Measurements from ENCODE around the gene NCK1.

Gene NCK1

GRCh38 chr3:136909187-136909586, 47.2 kb downstream of the NCK1 start:
- peak in 1 of 3 experiments; percentile 20 for DNase-seq

DNA sequence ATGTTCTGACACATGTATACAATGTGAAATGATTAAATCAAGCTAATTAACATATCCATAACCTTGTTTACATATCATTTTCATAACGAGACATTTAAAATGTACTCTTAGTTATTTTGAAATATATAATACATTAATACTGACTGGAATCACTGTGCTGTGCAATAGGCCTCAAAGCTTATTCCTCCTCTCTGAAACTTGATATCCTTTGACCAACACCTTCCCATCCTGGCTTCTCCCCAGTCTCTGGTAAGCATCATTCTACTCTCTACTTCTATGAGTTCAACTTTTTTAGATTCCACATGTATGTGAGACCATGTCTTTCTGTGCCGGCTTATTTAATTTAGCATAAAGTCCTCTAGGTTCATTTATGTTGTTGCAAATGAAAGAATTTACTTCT, 48.7 kb downstream of the NCK1 start:
- no peak for DNase-seq

DNA sequence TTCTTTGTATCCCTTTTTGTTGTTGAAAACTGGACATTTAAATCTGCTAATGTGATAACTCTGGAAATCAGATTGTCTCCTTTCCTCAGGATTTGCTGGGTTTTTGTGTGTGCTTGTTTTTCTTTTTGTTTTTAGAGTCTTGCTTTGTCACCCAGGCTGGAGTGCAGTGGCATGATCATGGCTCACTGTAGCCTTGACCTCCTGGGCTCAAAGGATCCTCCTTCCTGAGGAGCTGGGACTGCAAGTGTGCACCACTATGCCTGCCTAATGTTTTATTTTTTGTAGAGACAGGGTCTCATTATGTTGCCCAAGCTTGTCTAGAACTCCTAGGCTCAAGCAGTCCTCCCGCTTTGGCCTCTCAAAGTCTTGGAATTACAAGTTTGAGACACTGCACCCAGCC, 51.2 kb downstream of the NCK1 start:
- no peak for DNase-seq

GRCh38 chr3:136914739-136915138, 52.7 kb downstream of the NCK1 start:
- no peak for DNase-seq

- DNase-seq: no peak
Measured at GRCh38 chr3:136916223-136916622, 54.2 kb downstream of the NCK1 start.

DNA sequence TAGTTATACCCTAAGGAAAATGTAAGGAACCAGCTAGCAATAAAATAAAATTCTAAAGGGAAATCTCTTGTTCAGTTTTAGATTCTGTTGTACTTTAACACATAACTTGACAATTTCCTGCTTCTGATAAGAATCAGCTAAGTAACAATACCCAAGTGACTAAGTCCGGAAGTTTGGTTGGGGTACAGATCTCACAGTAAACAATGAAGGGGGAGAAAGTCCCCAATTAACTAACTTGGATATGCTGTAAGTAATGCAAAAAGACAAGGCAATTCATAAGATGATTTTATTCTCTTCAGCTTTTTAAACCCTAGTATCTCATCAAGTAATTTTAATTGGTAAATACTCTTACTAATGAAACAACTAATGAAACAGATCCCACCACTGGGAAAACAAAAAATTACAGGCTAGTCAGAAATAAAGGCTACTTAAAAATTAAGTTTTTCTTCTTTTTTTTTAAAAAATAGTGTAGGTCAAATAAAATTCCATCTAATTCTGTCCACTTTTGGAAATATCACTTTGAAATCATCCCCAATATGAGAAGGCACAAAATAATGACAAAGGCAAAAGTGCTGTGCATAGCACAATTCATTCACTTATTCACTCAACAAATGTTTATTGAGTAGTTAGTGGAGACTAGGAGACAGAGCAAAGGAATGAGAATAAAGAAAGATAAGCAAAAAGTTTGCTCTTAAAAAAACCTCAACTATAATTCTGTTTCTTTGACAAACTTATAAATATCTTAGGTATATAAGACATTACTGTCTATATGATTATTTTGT, 58.0 kb downstream of the NCK1 start:
- DNase-seq: no peak

DNA sequence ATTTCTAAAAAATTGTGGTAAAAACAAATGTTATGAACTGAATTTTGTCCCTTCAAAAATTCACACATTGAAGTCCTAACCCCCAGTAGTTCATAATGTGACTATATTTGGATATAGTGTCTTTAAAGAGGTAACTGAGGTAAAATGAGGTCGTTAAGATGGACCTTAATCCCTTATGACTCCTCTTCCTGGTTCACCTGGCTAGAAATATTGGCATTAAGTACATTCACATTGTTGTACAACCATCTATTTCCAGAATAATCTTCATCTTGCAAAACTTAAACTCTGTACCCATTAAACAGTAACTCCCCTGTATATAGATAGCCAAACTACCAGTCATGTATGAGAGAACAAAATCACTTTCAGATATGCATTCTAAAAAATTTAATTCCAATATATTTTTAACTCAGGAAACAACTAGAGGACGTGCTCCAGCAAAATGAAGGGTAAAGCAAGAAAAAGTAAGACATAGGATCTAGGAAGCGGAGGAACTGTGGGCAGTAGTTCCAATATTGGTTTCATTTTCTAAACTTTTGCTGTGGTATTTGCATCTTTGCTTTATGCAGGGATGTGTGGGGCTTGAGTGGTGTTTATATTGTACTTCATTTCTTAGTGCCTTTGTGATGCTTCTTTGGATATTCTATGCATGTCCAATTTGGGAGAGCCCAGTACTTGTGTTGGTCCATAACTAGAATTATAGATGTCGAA, 59.0 kb downstream of the NCK1 start:
- no peak for DNase-seq

DNA sequence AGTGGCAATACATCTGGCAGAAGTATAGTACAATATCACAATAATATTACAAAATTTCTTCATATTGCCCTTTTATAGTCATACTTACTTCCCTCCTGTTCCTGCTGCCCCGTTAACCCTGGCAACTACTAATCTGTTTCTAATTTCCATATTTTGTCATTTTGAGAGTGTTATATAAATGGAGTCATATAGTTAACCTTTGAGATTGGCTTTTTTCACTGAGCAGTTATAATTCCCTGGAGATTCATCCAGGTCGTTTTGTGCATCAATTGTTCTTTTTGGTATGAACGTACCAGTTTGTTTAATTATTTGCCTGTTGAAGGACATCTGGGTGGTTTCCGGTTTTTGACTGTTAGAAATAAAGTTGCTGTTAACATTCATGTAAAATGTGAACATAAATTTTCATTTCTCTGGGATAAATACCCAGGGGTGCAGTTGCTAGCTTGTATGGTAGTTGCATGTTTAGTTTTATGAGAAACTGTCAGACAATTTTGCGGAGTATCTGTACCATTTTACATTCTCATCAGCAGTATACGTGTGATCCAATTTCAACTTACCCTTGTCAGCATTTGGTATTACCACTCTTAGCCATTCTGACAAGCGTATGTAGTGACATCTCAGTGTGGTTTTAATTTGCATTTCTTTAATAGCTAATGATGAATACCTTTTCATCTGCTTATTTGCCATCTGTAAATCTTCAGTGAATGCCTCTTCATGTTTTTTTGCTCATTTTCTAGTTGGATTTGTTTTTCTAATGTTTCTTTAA, 63.6 kb downstream of the NCK1 start:
- no peak for DNase-seq

GRCh38 chr3:136928240-136928639, 66.2 kb downstream of the NCK1 start:
- no peak for DNase-seq

- no peak for DNase-seq
Measured at GRCh38 chr3:136929977-136930670, 68.1 kb downstream of the NCK1 start.

DNA sequence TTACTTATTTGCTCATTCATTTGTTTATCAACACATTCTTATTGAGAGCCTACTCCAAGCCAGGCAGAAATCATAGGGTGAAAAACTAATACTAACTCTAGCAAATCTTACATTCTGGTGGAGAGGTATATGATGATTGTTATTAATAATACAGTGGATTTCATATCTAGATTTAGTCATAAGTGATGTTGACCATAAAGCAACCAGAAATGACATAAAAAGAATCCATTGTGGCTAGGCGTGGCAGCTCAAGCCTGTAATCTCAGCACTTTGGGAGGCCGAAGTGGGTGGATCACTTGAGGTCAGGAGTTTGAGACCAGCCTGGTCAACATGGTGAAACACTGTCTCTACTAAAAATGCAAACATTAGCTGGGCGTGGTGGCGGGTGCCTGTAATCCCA, 69.6 kb downstream of the NCK1 start:
- DNase-seq: no peak

GRCh38 chr3:136932523-136932922, 70.5 kb downstream of the NCK1 start:
- DNase-seq: no peak

DNA sequence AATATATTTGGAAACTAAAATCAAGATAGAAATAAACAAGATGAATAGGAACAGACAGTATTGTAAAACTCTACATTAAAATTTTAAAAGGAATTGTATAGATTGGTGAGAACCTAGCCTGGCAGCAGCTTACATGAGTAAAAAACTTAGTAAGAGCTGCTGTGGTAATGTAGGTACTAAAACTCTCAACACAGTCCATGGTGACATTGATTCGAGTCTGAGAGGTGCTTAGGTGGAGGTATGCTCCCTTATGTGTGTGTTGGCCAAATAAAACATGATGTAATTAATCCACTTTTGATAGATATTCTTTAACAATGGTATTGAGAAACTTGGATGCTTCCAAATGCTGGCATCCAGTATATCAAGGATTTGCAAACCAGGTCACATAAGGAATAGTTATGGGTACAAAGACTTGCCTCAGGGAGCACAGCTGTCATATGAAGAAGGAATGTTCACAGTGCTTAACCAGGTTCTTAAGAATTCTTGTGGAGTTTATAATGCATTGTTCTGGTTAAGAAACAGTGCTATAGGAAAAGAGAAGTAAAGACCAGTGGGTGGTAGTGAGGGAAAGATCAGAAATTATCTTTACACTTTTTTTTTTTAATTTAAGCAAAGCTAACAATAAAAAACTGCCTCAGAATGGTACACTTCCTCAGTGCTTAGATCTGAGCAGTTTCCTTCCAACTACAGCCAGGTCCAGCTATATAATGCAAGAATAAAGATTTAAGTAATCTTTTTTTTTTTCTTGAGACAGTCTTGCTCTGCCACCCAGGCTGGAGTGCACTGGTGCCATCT, 71.2 kb downstream of the NCK1 start:
- DNase-seq: no peak

DNA sequence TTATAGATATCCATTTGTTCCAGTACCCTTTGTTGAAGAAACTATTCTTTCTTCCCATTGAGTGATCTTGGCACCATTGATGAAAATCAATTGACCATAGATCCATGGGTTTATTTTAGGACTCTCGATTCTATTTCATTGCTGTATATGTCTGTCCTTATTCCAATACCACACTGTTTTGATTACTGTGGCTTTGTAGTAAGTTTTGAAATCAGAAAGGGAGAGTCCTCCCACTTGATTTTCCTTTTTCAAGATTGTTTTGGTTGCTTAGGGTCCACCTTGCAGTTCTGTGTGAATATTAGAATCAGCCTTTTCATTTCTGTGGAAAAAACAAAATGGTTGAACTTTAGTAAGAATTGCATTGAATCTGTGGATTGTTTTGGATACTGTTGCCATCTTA, 75.2 kb downstream of the NCK1 start:
- no peak for DNase-seq

DNA sequence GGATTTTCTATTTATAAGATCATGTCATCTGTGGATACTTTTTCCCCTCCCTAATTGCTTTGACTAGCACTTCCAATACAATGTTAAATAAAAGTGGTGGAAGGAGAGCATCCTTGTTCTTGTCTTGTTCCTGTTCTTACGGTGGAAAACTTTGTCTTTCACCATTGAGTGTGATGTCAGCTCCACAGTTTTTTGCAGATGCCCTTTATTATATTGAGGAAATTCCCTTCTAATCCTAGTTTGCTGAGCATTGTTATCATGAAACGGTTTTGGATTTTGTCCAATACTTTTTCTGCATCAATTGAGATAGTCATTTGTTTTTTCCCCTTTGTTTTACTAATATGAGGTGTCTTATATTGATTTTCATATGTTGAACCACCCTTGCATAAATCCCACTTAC, 75.8 kb downstream of the NCK1 start:
- DNase-seq: no peak

DNA sequence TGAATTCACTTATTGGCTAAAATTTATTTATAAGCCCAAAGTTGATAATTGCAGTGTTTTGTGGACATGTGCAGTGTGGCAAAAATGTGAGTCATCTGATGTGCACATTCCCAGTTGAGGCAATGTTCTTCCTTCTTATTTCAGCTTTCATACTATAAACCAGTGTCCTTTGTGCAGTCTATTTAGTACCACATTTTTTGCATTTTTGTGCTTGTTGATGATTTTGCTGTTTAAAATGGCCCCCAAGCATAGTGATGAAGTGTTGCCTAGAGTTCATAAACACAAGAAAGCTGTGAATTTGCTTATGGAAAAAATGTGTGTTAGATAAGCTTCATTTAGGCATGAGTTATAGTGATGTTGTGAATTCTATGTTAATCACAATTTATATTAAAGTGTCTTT, 76.3 kb downstream of the NCK1 start:
- no peak for DNase-seq

DNA sequence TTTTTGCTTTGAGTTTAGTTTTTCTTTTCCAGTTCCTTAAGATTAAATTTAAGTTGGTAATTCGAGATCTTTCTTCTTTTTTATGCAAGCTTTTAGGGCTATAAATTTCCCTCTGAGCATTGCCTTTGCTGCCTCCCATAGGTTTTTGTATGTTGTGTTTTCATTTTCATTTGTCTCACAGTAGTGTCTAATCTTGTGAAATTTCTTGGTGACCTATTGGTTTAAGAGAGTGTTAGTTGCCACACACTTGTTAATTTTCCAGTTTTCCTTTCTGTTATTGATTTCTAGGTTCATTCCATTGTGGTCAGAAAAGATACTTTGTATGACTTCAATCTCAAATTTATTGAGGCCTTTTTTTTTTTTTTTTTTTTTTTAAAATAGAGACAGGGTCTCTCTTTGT, 77.5 kb downstream of the NCK1 start:
- DNase-seq: no peak

DNA sequence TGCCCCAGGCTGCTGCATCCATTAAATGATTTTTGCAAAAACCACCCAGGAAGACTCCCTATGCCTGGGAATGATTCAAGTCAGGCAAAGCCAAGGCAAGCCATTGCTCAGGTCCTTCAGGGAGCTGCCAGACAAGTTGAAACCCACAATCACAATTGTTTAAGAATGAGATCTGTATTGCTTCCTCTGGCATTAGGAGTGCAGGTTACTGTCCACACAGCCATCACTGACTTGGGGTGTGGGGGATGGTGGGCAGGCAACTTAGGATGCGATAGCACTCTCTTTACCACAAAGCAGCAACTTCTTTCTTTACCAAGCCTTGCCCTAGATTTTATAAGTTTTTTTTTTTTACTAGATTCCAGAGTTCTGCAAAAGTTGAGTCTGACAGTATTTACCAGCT, 80.8 kb downstream of the NCK1 start:
- no peak for DNase-seq

DNA sequence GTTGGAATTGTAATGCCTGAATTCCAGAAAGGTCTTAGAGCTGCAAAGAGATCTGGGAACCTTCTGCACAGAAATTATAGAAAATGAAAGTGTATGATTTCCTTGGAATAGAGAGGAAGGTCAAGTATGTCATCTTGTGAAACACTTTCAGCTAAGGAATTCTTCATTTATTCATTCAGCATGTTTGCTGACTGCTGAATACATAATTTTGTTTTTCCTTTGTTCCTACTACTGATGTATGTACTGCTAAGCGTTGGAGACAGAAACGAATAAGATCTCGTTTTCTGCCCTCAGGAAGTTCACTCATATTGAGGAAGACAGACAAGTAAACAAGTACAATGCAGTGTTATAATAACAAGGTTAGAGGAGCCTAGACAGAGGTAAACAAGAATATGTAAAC, 81.4 kb downstream of the NCK1 start:
- DNase-seq: no peak

- no peak for DNase-seq
Measured at GRCh38 chr3:136946978-136947377, 85.0 kb downstream of the NCK1 start.

DNA sequence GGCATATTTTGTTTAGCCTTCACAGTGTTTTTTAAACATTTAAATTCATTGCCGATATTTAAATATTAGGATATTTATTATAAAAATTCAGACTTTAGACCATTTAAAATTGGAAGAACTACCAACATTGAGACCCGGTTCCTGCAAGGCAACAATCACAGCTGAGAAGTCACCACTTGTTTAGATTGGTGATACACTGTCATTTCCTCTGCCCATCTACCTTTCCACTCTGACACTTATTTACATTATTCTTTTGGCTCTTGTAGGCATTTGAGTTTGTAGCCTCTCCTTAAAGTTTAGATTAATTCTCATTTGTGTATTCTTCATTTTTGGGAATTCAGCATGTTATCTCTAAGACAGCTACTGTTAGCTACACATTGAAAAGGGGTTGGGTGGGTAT, 85.5 kb downstream of the NCK1 start:
- DNase-seq: no peak

GRCh38 chr3:136949146-136949545, 87.1 kb downstream of the NCK1 start:
- no peak for DNase-seq

All from NCI-H1417 (cell line).